Jurkat, Clone E6-1 (cell line): ENCODE measurements around the gene KIF17.
A peak's percentile ranks its signal among the peaks of the same experiment; 100 is the strongest.

ENCODE experiments used
- DNase-seq: peaks from one replicate; pipeline ENCODE4 v3.0.0-alpha.2; 2011; ENCODE audit warnings: low read depth, low spot score
- H3K4me3 ChIP-seq: 2 replicates; pipeline ENCODE4 v1.5.1; 2011; ENCODE audit warnings: mild to moderate bottlenecking, low read length, control low read depth, moderate library complexity

Gene KIF17

GRCh38 chr1:20644416-20644815 is 73.4 kb downstream of the KIF17 start:
- no peak overlapping the region for H3K4me3 ChIP-seq
- no peak for DNase-seq

- no peak for DNase-seq
- H3K4me3 ChIP-seq, result no peak overlapping the region
These were observed 74.7 kb downstream of the KIF17 start for GRCh38 chr1:20643080-20643479.

- H3K4me3 ChIP-seq, result no peak overlapping the region
- no peak for DNase-seq
These were observed 75.8 kb downstream of the KIF17 start for GRCh38 chr1:20641975-20642374.

DNA sequence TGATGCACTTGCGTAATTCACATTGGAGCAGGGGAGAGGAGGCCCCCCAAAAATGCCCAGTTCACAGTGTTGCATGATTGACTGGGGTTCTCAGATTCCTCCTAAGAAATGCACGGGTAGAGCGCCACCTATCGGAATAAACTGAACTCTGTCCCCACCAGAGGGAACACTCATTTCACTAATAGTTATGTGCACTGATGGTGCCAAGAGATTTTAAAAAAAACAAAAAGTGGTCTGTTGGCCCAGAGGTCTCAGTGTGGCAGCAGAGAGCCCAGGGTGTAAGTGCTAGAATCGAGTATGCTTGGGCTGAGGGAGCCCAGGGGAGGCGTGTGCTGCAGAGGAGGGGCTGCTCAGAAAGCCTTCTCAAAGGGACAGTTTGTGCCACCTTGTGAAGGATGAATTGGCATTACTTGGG is 77.6 kb downstream of the KIF17 start:
- H3K4me3 ChIP-seq, result no peak overlapping the region
- peak; percentile 54 for DNase-seq

- no peak for DNase-seq
- no peak overlapping the region for H3K4me3 ChIP-seq
These were observed 80.9 kb downstream of the KIF17 start for GRCh38 chr1:20636785-20637347.

DNA sequence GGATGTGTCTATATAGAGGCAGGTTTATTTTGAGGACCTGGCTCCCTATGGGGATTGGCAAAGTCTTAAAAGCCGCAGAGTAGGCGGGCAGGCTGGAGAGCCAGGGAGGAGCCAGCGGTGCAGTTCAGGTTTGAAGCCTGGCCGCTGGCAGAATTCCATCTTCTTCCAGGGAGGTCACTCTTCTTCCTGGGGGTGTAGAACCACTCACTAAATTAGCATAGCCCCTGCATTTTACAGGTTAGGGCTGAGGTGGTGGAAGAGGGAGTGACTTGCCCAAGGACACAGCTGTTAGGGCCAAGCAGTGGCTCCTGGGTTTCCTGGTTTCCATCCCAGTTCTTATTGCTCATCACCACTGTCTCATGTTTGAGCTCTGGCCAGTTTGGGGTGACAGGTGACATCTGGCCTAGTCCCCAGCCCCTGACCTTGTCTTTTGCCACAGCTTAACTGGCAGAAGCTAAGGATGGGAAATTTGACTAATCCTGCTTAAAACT is 83.2 kb downstream of the KIF17 start:
- peak overlapping the region; percentile 80 for H3K4me3 ChIP-seq
- peak; percentile 41 for DNase-seq

DNA sequence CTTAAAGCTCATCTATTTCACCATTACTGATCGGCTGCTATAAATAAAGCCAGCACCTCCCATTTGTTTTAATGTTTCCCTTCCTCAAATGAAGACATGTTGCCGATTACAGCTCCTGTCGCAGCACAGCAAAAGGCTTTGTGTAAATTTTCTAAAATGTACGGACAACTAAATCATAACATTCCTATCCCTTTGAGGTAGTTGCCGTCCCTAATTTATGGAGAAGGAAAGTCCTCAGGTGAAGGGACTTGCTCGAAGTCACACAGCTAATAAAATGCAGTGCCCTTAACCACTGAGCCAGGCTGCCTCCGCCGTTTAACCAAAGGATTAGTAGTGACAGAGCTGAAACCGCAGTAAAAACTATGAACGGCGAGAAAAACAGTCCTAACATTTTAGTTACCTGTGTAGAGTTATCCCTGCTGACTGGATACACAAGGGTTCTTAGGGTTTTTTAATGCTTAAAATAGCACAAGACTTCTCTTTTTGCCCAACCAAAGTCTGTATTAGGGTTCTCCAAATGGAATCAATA is 83.7 kb downstream of the KIF17 start:
- peak; percentile 20 for DNase-seq

GRCh38 chr1:20633190-20634064 is 84.4 kb downstream of the KIF17 start, which contains the start of gene PINK1:
Gene PINK1 (plus strand): TSS chr1:20633458. CDS start chr1:20633549, 91 bp downstream.
- H3K4me3 ChIP-seq, result peak within 1 kb of the TSS; percentile 80
- DNase-seq, result peak; percentile 59

More for the DNA sequence above, 83.7 kb downstream of the KIF17 start:
- H3K4me3 ChIP-seq, result peak overlapping the region; percentile 80

DNA sequence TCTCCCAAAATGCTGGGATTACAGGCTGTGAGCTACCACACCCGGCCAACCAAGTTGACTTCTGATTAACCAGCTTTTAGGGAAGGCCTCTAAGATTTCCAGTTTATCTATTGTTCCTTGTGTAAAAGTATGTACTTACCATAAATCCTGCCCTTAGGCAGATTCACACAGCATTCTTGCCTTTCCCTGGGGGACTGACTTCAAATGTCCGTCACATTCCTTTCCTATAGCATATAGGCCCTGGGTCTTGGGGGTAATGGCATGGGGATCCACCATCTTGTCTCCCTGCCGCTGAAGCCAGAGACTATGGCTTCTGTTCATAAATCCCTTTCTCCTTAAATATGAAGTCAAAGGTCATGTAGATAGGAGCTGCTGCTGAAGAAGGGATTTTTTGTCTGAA is 85.4 kb downstream of the KIF17 start:
- no peak for DNase-seq
- H3K4me3 ChIP-seq, result no peak overlapping the region

- no peak for DNase-seq
- no peak overlapping the region for H3K4me3 ChIP-seq
These were observed 87.1 kb downstream of the KIF17 start for GRCh38 chr1:20630729-20631128.

DNA sequence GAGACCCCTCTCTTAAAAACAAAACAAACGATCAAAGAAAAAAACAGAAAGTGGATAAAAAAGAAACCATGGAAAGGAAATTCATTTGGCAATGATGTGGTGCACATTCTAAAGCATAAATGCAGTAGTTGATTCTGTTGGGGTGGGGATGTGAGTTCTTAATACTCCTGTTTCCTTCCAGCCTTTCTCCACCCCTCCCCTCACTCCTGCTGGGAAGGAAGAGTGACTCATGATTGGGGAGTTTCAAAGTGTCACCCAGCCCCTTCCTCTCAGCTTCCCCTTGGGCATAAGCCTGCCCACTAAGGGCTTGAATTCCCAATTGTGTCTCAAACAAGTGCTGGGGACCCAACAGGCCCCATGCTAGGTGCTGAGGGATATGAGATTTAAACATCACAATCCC is 91.3 kb downstream of the KIF17 start:
- H3K4me3 ChIP-seq, result no peak overlapping the region
- DNase-seq, result no peak

GRCh38 chr1:20626098-20626427 is 91.7 kb downstream of the KIF17 start:
- no peak overlapping the region for H3K4me3 ChIP-seq
- no peak for DNase-seq

DNA sequence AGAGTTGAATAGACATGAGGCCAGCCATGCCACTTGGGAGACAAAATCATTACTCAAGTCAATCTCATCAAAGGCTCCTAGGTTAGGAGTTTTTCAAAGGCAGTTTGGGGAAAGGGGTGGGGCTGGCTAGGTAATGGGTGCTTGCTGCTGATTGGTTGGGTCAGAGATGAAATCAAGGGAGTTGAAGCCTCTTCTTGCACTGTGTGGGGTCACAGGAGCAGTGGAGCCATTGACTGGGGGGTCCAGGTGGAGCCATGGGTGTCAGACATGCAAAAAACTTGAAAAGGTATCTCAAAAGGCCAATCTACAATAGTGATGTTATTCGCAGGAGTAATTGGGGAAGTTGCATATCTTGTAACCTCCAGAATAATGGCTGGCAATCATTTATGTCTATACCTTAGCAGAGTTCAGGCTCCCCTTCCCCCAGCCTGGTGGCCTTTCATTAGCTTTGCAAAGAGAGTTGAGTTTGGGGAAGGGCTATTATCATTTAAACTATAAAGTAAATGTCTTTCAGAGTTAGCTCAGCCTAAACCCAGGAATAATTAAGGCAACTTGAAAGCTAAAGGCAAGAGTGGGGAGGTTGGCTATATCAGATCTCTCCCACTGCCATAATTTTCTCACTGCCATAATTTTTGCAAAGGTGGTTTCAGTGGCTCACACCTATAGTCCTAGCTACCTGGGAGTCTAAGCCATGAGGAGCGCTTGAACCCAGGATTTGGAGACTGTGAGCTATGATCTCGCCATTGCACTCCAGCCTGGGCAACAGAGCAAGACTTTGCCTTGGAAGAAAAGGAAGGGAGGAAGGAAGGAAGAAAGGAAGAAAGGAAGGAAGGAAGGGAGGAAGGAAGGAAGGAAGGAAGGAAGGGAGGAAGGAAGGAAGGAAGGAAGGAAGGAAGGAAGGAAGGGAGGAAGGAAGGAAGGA is 92.4 kb downstream of the KIF17 start:
- no peak overlapping the region for H3K4me3 ChIP-seq
- no peak for DNase-seq

GRCh38 chr1:20624709-20625108 is 93.1 kb downstream of the KIF17 start:
- no peak overlapping the region for H3K4me3 ChIP-seq
- DNase-seq, result no peak

DNA sequence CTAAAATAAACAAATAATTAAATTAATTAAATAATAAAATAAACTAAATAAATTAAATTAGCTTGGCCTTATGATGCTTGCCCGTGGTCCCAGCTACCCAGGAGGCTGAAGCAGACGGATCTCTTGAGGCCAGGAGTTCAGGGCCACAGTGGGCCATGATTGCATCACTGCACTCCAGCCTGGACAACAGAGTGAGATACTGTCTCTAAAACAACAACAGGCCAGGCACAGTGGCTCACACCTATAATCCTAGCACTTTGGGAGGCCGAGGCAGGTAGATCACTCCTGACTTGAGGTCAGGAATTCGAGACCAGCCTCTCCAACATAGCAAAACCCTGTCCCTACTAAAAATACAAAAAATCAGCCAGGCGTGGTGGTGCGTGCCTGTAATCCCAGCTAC is 96.8 kb downstream of the KIF17 start:
- no peak overlapping the region for H3K4me3 ChIP-seq
- no peak for DNase-seq

DNA sequence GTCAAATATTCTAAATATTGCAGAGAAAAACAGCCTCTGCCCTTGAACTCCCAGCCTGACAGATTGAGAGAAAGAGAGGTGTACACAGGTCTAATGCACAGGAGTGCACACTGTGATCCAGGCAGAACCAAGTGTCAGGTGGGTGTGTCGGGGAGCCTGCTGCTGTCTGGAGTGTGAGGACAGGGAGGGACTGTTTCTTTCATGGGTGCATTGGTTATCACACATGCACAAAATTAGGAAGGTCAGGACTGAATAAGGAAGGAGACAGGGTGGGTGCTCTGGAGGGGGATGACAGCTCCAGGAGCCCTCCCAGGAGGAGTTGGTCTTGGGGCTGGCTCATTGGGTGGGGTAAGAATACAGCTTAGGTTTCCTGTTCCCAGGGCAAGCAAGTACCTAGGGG is 97.8 kb downstream of the KIF17 start:
- no peak overlapping the region for H3K4me3 ChIP-seq
- no peak for DNase-seq

DNA sequence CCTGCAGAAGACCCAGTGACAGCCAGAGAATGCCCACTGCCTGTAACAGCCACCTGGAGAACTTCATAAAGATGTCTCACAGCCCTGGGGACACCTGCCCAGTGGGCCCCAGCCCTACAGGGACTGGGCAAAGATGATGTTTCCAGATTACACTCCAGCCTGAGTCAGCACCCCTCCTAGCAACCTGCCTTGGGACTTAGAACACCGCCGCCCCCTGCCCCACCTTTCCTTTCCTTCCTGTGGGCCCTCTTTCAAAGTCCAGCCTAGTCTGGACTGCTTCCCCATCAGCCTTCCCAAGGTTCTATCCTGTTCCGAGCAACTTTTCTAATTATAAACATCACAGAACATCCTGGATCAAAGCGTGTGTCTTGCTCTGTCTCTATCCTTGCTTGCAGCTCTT is 99.3 kb downstream of the KIF17 start:
- no peak overlapping the region for H3K4me3 ChIP-seq
- DNase-seq, result no peak

DNA sequence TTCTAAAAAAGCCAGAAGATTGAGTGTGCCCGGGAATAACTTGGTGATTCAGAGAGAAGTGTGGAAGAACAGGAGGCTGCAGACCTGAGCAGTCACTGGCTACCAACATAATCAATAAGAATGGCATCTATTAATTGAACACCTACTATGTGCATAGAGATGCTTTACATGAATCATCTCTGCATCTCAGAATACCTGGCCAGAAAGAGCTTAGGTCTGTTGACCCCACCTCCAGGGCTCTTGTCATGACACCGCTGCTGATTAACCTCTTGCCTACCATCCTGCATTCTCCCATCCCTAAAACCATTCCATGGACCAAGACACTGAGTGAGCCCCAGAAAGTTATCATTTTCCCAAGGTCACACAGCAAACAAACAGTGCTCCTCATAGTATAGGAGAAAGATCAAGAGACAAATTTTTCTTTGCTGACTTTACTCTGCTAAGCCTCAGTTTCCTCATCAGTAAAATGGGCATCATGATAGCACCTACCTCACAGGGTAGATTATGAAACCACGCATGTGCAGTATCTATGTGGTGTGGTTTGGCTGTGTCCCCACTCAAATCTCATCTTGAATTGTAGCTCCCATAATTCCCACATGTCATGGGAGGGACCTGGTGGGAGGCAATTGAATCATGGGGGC is 100.8 kb downstream of the KIF17 start:
- no peak for DNase-seq
- H3K4me3 ChIP-seq, result no peak overlapping the region
